Measurements from ENCODE around the gene CACNA1G. TPM values are rescaled to one million over a fixed set of nuclear protein-coding genes. Genes with fewer than 3 reads are reported as not detected.

CACNA1G gene
- total RNA-seq, 1 donor from 2014 or later = 4.9 TPM

GRCh38 chr17:50558581-50558940 lies 2.0 kb upstream of the CACNA1G start:
- intact Hi-C loops (cut with DNase I) = no loop called here
- no peaks in the 10 kb centered on the region for H3K36me3 ChIP-seq
- H3K4me3 ChIP-seq = peak overlapping the region; percentile 55 to 79
- H3K27ac ChIP-seq = peak overlapping the region; percentile 92
- no peaks in the 10 kb centered on the region for H3K27me3 ChIP-seq
- DNase-seq (ENCODE audit: extremely low spot score in 2 of 2) = no peak
- TF ChIP-seq CTCF (IDR thresholded peaks at IDR 0.05) = no peak
- no peak for TF ChIP-seq POLR2AphosphoS5 (IDR thresholded peaks at IDR 0.05; ENCODE audit: insufficient read depth in 1 of 2, low read depth in 1 of 2)
- no peak for TF ChIP-seq POLR2A (IDR thresholded peaks at IDR 0.05)
- H3K4me1 ChIP-seq = peaks cover 56% of the 10 kb centered on the region
- no peaks in the 10 kb centered on the region for H3K9me3 ChIP-seq

DNA sequence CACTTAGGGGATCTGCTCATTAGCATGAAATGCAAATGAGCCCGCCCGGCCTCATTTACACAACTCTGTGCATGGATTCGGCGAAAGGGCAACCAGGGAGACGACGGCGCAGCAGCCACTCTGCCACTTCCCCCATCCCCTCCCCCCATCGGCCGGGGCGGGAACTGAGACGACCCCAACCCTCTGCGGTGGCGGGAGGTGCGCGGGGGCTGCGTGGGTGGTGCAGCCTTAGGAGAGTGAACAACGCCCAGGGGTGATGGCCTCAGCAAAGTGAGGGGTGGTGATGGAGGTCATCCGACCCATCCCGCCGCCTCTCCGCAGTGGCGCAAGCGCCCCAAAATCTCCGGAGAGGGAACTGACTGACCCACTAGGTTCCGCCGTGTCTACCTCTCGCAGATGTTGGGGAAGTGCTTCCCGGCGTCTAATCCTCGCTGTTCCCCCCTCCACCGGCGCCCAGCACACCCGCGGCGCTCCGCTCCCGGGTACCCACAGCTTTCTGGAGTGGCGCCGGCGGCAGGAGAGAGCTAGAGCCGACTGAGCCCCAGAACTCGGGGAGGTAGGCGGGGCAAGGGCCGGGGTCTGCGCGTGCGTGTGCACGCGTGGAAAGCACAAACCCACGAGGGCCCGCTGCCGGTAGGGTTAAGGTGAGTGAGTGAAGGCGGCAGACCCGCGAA lies 1.4 kb upstream of the CACNA1G start:
- Histone ChIP-seq H3K4me1 (peaks cover 60% of the 10 kb centered on the region), H3K27ac (peak overlapping the region; percentile 92), H3K27me3 (no peaks in the 10 kb centered on the region), H3K4me3 (peak overlapping the region; percentile 55 to 79), H3K9me3 (no peaks in the 10 kb centered on the region), H3K36me3 (no peaks in the 10 kb centered on the region)
- intact Hi-C loops (cut with DNase I) = no loop called here
- TF ChIP-seq POLR2AphosphoS5 (IDR thresholded peaks at IDR 0.05; ENCODE audit: insufficient read depth in 1 of 2, low read depth in 1 of 2) (no peak), CTCF (IDR thresholded peaks at IDR 0.05) (no peak), POLR2A (IDR thresholded peaks at IDR 0.05) (no peak)
- no peak for DNase-seq (ENCODE audit: extremely low spot score in 2 of 2)

- no peak for TF ChIP-seq CTCF (IDR thresholded peaks at IDR 0.05)
- TF ChIP-seq POLR2AphosphoS5 (IDR thresholded peaks at IDR 0.05; ENCODE audit: insufficient read depth in 1 of 2, low read depth in 1 of 2) = peak in 1 of 2 donors; percentile 39
- TF ChIP-seq POLR2A (IDR thresholded peaks at IDR 0.05) = no peak
- H3K27me3 ChIP-seq = no peaks in the 10 kb centered on the region
- no peaks in the 10 kb centered on the region for H3K36me3 ChIP-seq
- no peaks in the 10 kb centered on the region for H3K9me3 ChIP-seq
- intact Hi-C loops (cut with DNase I) = no loop called here
- peaks cover 63% of the 10 kb centered on the region for H3K4me1 ChIP-seq
- DNase-seq (ENCODE audit: extremely low spot score in 2 of 2) = no peak
- H3K4me3 ChIP-seq = peak overlapping the region; percentile 55 to 79
- H3K27ac ChIP-seq = peak overlapping the region; percentile 92
Measured at GRCh38 chr17:50559674-50560184, 786 bp upstream of the CACNA1G start.

DNA sequence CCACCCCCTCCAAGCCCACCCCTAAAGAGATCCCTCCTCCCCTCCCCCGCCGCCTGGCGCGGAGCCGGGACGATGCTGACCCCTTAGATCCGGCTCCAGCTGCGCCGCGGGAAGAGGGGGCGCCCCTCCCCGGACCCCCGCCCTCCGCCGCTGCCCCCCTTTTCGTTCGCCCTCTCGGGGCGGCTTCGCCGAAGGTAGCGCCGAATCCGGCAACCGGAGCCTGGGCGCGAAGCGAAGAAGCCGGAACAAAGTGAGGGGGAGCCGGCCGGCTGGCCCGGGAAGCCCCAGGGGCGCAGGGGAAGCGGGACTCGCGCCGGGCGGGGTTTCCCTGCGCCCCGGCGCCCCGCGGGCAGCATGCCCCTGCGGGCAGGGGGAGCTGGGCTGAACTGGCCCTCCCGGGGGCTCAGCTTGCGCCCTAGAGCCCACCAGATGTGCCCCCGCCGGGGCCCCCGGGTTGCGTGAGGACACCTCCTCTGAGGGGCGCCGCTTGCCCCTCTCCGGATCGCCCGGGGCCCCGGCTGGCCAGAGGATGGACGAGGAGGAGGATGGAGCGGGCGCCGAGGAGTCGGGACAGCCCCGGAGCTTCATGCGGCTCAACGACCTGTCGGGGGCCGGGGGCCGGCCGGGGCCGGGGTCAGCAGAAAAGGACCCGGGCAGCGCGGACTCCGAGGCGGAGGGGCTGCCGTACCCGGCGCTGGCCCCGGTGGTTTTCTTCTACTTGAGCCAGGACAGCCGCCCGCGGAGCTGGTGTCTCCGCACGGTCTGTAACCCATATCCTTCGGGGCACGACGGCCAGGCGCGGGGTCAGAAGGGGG lies 623 bp downstream of the CACNA1G start:
- peak overlapping the region; percentile 55 to 79 for H3K4me3 ChIP-seq
- H3K4me1 ChIP-seq = peaks cover 77% of the 10 kb centered on the region
- TF ChIP-seq CTCF (IDR thresholded peaks at IDR 0.05) = no peak
- TF ChIP-seq POLR2A (IDR thresholded peaks at IDR 0.05) = no peak
- no peak for TF ChIP-seq POLR2AphosphoS5 (IDR thresholded peaks at IDR 0.05; ENCODE audit: insufficient read depth in 1 of 2, low read depth in 1 of 2)
- no peaks in the 10 kb centered on the region for H3K9me3 ChIP-seq
- H3K36me3 ChIP-seq = no peaks in the 10 kb centered on the region
- intact Hi-C loops (cut with DNase I) = no loop called here
- peak overlapping the region; percentile 92 for H3K27ac ChIP-seq
- DNase-seq (ENCODE audit: extremely low spot score in 2 of 2) = no peak
- H3K27me3 ChIP-seq = no peaks in the 10 kb centered on the region

Data from vagina (tissue), 2 donors.